Hematopoietic multipotent progenitor cell treated with erythropoietin and hydrocortisone succinate and interleukin-3 and kit ligand, for 17 days (in vitro differentiated cells): ENCODE results near the gene TMEM184C.
A peak's percentile ranks its signal among the peaks of the same experiment; 100 is the strongest.

ENCODE experiments used
- DNase-seq: peaks from one replicate; pipeline ENCODE4 v3.0.0-alpha.2; 2015; ENCODE audit warnings: low spot score

The TMEM184C gene

GRCh38 chr4:147617173-147617840 lies at the start of gene TMEM184C:
Gene TMEM184C, plus strand, starts transcription at chr4:147617397. Its CDS starts 560 bp downstream, at chr4:147617957.
- DNase-seq, result peak; percentile 95

- DNase-seq, result no peak
Measured at GRCh38 chr4:147570616-147571015, 46.6 kb upstream of the TMEM184C start.

- no peak for DNase-seq
Measured at GRCh38 chr4:147571036-147571770, 46.0 kb upstream of the TMEM184C start.

GRCh38 chr4:147576084-147576483 lies 41.1 kb upstream of the TMEM184C start:
- no peak for DNase-seq

GRCh38 chr4:147578051-147578476 lies 39.1 kb upstream of the TMEM184C start:
- DNase-seq, result no peak

- no peak for DNase-seq
Measured at GRCh38 chr4:147578593-147578992, 38.6 kb upstream of the TMEM184C start.

- no peak for DNase-seq
Measured at GRCh38 chr4:147580396-147580795, 36.8 kb upstream of the TMEM184C start.

GRCh38 chr4:147581606-147582350 lies 35.4 kb upstream of the TMEM184C start:
- DNase-seq, result no peak

GRCh38 chr4:147582386-147583060 lies 34.7 kb upstream of the TMEM184C start:
- no peak for DNase-seq

- DNase-seq, result no peak
Measured at GRCh38 chr4:147583876-147584275, 33.3 kb upstream of the TMEM184C start.

- no peak for DNase-seq
Measured at GRCh38 chr4:147586032-147586431, 31.2 kb upstream of the TMEM184C start.

- no peak for DNase-seq
Measured at GRCh38 chr4:147586637-147587036, 30.6 kb upstream of the TMEM184C start.

- DNase-seq, result no peak
Measured at GRCh38 chr4:147587041-147587440, 30.2 kb upstream of the TMEM184C start.

- DNase-seq, result no peak
Measured at GRCh38 chr4:147589586-147589985, 27.6 kb upstream of the TMEM184C start.

GRCh38 chr4:147590249-147590920 lies 26.8 kb upstream of the TMEM184C start:
- DNase-seq, result peak; percentile 13

- DNase-seq, result no peak
Measured at GRCh38 chr4:147591106-147591505, 26.1 kb upstream of the TMEM184C start.

- no peak for DNase-seq
Measured at GRCh38 chr4:147594107-147594506, 23.1 kb upstream of the TMEM184C start.

- DNase-seq, result no peak
Measured at GRCh38 chr4:147594578-147594977, 22.6 kb upstream of the TMEM184C start.

- DNase-seq, result no peak
Measured at GRCh38 chr4:147596377-147596776, 20.8 kb upstream of the TMEM184C start.

- DNase-seq, result no peak
Measured at GRCh38 chr4:147596981-147597380, 20.2 kb upstream of the TMEM184C start.

GRCh38 chr4:147597561-147597960 lies 19.6 kb upstream of the TMEM184C start:
- no peak for DNase-seq

- no peak for DNase-seq
Measured at GRCh38 chr4:147599206-147599605, 18.0 kb upstream of the TMEM184C start.
